Dedifferentiated amniotic fluid mesenchymal stem cell (primary cell): ENCODE data around the gene DHRS7C.
"Not testable (repeated sequence)": the region's sequence is repeated elsewhere in the genome, so short reads cannot be mapped to it uniquely, and the experiment has no call there.

Source experiments
- DNase-seq: peaks from one replicate; pipeline ENCODE4 v3.0.0-alpha.2; 2016; ENCODE audit errors: extremely low spot score

The DHRS7C gene

DNA sequence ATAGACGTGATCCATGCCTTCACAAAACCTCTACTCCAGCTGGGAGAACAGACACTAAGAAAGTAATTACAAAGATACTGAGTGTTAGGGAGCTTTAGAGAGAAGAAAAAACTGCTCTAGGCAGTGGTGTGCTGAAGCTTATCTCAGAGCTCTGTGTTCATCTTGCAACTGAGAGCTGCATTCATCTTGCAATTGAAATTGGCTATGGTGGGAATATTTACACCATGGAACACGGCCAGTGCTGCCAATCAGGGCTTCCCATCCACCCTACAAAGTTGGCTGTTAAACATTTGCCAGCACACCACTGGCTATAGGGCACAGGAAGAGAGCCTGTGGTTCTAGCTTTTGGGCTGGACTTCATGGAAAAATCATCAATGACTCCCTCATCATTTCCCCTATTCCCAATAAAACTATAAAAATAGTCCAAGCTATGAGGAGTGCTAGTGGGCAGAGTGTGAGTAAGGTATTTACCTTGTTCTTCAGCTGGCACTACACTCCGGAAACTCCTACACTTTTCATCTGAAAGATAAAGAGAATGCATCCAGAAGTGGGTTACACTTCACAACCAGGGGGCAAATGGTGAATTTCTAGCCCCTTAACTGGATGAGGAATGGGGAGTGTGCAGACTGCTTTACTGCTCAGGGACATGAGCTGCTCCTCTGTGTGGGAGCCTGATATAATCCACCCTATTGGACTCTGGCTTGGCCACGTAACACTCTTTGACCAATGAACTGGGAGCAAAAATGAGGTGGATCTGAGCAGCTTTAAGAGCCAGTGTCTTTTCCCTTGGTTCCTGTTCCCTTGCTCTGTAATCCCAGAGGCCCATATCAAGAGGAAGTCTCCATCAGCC is 18.9 kb upstream of the DHRS7C start:
- no peak for DNase-seq

DNA sequence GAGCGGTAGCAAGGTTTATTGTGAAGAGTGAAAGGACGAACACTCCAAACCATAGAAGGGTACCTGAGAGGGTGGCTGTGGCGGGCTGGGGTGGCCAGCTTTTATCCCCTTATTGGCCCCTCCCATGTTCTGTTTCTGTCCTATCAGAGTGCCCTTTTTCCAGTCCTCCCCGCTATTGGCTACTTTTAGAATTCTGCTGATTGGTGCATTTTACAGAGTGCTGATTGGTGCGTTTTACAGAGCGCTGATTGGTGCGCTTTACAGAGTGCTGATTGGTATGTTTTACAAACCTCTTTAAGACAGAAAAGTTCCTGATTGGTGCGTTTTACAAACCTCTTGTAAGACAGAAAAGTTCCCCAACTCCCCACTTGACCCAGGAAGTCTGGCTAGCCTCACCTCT is 18.0 kb upstream of the DHRS7C start:
- no peak for DNase-seq

DNA sequence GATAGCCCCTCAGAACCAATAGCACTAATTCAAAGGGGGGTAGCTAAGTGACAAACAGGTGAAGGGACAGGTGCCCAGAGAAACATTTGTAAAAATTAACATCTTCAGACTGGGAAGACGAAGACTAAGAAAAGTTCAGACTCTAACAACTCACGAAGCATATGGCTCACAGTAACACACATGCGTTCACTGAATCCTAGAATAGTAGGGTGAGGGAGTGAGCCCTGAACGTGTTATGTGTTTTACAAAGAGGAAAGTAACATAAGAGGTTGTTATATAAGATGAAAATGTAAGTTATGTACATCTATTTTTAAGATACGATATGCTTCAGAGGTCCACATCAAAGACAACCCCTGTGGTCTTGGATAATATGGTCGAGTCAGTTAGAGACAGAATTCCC is 15.3 kb upstream of the DHRS7C start:
- DNase-seq = no peak

DNA sequence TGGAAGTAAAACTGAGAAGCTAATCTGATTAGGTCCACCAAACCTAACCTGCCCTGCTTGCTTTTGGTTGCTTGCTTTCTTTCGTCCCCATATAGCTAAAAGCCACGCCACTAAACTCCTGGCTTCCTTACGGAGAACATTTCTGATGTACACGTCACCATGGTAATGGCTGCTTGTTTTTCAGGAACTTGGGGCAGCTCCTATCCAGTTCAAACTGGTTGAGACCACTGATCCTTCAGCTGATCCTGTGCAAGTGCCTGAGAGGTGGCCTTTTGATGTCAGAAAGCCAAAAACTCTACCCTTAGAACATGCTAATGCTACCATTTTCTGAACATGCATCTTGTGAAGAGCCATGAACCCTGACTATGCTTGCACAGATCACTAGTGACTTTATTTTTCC is 14.4 kb upstream of the DHRS7C start:
- DNase-seq = no peak

DNA sequence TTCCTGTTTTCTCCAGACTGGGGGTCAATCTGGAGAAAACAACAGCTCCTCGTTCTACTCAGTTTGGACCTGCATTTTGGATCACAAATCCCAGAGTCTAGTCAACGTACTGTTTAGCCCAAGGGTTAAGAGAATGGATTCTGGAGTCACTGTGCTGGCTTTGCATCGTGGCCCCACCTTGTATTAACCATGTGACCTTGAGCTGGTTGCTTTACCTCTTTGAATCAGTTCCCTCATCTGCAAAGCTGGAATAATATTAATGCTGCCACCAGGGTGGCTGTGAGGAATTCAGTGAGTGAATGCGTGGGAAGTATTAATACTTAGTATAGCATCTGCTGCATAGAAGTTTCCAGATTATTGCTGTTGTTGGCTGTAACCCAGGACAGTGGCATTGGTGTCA is 11.3 kb upstream of the DHRS7C start:
- DNase-seq = no peak

DNA sequence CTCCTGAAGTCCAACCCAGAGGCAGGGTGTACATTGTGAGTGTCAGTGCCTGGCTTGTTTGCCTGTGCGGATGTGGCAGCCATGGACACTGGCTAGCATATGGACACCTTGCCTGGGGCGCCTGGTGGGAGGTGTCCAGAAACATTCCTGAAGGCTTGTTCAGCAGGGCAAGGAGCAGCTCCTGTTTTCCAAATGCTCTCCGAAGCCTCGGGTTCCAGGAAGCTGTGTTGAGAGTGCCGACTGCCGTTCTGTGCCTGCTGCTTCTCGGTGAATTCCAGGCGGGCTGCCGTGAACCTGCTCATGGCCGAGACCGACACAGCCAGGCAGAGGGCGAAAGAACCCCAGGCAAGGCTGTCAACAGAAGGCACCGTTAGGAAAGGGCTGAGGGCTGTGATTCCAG is 10.9 kb upstream of the DHRS7C start:
- DNase-seq = no peak

DNA sequence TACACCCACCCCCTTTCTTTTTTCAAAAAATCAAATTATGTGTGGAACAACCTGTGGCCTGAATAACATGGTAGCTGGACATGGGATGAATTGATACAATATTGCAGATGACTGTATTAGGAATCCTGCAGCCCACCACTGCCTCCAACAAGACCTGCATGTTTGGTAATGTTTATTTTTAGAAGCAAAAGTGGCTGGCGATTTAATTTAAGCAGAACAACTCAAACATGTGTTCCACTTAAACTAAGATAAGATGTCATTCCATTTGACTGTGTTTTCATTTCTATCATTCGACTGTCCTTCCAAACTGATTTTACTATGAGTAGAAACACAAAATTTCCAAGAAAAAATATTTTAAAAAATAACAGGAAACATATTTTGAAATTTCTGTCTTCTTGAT is 10.1 kb upstream of the DHRS7C start:
- DNase-seq = no peak

DNA sequence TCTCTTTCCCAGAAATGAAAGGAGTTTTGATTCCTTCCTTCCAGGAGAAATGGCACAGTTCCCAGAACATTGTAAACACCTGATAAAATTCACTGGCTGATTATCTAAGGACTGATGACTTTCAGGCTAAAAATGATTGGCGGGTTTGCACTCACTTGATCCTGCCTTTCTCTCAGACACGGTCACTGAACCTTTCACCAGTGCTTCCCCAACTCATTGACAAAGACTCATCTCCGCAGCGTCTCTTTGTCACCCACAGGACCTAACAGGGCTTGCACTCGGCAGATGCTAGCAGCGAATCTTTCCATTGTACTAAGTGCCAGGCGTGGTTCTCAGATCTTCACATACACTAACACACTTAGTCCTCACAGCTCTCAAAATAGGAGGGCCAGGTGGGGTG is 7.3 kb upstream of the DHRS7C start:
- DNase-seq = no peak

DNA sequence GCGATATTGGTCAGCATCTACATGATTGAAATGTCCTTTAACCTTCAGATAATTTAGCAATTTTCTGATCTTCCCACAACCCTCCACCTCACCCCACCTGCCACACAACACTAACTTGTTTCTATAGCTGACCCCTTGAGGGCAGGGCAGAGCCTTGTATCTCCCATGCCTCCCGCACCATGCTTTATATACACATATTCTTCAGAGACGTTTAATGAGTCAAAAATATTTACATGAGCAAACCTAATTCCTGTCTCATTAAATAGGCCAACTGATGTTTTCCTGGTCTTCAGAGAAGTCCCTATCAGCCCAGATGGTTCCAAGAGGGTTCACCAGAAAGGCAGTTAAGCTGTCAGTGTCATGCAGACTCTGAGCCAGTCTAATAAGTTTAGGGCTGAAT is 6.6 kb upstream of the DHRS7C start:
- DNase-seq = no peak

DNA sequence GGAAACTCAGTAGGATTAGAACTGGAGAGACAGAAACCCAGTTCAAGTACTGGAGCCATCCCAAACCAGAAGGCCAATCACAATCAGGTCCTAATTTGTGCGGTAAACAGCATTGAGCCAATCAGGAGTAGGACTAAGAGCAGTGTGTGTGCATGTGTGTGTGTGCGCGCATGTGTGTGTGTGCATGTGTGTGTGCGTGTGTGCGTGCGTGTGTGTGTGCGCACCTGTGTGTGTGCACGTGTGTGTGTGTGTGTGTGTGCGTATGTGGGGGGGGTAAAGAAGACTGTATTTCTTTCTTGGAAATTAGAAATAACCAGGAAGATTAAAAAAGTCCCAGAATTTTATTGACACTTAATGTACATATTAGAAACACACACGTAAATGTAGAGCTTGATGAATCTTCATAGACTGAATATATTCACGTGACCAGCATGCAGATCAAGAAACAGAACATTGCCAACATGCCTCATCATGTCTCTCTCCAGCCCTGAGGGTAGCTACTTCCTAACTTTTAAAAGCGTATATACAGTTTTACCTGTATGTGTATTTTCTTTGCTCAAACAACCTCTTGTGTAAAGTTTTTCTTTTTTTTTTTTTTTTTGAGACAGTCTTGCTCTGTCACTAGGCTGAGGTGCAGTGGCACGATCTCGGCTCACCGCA is 919 bp upstream of the DHRS7C start:
- DNase-seq = no peak

DNA sequence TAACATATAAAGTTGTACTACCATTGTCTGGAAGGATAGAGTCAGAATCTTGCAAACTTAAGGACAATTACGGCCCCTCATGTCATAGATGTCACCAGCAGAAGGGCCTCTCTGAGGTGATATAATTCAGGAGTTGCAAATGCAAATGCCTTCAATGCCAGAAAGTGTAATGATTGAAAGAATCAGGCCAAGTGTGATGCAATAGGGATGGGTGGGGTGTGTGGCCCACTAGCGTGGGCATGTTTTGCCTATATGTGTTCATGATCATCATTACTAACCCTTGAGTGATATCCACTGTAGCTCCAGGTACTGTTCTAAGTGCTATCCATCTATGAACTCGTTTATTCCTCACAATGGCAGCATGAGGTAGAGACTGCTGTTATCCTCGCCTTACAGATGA is 1.1 kb downstream of the DHRS7C start:
- no peak for DNase-seq

DNA sequence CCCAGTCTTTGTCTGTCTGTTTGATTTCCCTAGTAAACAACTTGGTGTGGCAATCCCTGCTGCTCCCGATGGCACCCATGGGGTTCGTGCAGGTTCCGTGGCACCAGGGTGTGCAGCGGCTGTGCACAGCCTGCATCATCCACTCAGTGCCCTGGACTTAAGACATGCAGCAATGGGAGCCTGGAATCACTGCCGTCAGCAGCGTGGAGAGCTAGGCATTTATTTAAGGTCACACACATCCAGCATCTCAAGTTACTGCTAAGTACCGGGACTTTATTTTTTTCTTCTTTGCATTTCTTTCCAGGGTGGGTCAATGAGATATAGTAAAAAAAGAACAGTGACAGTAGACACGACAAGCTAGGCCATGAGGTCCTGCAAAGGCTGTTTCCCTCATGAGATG is 2.8 kb downstream of the DHRS7C start:
- no peak for DNase-seq

DNA sequence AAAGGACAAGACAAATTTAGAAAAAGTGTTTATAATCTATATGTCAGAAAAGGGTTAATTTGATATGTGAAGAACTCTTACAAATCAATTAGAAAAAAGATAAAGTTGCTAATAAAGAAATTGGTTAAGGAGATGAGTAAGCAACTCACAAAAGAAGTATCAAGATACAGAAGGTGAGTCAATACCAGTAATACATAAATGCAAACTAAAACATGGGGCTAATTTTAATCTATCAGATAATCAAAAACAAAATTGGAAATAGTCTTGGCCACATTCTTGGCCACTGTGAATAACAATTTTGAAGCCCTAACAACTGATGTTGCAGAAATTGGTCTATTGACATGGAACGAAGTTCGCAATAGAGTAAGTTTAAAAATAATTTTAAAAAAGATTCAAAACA is 6.8 kb downstream of the DHRS7C start:
- no peak for DNase-seq

DNA sequence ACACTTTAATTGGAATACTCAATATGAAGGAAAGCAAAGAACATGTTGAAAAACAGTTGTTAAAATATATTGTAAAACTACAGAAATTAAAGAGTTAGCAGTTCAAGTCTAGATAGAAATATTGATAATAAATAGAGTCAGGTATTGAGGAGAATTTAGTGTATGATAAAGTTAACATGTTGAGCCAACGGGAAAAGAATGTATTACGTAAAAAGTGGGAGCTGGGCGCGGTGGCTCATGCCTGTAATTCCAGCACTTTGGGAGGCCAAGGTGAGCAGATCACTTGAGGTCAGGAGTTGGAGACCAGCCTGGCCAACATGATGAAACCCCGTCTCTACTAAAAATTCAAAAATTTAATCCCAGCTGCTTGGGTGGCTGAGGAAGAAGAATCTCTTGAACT is 7.9 kb downstream of the DHRS7C start:
- DNase-seq = not testable (repeated sequence)

DNA sequence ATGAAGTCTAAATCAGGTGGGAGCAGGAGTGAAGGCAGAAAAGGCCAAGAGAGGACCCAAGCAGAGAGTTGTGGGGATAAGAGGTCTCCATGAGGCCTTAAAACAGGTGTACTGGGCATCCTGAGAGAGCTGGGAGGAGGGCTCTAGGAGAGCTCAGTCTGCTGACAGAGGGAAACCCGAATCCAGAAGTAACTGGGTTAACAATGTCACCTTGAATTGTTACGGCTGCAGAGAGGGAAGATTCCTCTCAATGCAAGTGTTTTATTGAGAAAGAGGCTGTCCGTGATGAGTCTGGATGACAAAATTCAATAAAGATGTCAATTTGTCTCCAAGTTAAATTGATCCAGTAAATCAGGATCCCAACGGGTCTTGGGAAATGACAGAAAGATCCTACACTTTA is 8.3 kb downstream of the DHRS7C start:
- no peak for DNase-seq

DNA sequence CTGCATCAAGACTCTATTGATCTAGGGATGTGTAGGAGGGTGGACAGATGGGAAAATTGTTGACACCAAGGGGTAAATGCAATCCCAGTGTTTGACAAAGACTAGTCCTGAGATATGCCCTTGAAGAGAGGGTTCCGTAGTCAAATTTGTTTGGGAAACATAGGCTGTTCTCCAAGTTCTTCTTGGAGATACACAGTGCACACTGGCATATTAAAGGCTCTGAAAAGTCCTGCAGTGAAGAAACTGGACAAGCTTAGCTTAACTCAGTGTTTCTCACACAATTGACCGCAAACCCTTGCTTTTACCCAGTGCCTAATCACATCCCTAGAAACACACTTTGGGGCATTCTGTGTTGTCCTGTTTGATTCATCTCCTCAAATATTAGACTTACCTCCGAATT is 10.8 kb downstream of the DHRS7C start:
- no peak for DNase-seq

DNA sequence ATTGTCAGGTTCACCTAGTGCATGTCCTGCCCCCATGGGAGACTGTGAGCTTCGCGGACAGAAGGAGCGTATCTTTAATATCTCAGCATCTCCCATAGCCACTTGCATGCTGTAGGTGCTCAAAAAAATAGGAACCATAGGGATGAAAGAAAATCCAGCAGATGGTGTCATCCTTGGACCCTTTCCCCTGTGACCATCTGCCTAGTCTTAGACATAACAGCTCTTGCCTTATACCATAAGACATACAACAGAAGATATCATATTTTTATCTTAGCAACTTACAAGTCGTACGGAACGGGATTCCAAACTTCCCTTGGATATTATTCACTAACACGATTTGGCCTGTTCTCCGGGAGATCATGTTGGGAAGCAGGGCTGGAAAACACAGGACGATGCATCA is 14.5 kb downstream of the DHRS7C start:
- DNase-seq = no peak

DNA sequence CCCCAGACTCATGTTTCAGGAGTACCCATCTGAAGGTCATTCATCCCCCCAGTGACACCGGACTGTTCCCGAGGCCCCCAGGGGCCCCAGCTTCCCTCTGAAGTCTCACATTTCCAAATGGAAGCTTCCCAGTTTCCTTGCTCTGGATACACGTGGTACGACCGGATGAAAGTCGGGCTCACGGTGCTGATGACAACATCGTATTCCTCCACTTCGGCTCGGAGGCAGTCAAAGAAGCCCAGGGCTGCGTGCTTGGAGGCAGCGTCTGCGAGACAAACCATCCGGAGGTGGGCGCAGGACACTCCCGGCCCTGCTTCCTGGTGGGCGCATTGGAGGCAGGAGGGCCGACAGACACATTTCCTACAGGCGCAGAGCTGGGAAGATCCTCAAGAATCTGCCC is 18.7 kb downstream of the DHRS7C start:
- no peak for DNase-seq

DNA sequence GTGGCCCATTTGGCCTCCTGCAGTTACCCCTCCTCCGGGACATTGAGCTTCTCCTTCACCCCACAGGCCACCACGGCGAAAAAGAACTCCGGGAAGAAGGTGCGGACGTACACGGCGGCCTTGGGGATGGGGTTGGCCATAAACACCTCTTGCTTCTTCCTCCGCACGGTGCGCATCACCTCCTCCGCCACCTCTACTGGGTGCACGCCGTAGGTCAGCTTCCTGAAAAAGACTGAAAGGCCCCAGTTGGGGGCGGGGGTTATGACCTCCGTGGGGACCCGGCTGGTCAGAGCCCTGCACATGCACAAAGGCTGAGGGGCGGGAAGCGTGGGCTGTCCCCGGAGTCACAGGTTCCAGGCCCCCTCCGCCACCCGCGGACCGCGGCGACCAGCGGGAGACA is 19.9 kb downstream of the DHRS7C start:
- DNase-seq = no peak

DNA sequence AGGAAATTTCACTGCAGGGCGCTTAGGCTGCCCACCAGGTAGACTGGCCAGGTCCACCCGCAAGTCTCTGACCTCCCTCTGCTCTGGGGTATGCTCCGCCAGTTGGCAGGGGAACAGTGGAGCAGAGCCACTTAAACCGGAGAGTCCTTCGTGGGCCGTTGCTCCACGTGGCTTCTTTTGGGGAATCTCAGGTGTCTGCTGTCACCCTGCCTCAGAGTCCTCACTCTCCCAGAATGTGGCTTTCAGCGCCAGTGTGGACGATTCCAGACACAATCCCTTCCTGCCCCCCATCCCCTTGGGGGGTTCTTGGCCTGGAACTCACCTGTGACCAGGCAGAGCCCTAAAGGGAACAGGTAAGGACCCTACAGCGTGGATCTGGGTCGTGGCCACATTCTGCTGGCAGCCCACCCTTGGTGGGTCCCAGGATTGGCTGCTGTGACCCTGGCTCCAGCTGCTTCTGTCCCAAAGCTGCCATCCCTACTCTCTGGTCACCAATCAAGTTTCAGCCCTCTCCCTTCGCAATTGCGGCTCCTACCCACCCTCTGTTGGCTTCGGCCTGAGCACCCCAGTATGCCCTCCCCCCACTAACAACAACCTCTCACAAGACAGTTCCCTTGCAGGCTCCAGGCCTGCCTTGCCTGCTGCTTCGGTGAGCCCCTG is 22.2 kb downstream of the DHRS7C start:
- DNase-seq = no peak

DNA sequence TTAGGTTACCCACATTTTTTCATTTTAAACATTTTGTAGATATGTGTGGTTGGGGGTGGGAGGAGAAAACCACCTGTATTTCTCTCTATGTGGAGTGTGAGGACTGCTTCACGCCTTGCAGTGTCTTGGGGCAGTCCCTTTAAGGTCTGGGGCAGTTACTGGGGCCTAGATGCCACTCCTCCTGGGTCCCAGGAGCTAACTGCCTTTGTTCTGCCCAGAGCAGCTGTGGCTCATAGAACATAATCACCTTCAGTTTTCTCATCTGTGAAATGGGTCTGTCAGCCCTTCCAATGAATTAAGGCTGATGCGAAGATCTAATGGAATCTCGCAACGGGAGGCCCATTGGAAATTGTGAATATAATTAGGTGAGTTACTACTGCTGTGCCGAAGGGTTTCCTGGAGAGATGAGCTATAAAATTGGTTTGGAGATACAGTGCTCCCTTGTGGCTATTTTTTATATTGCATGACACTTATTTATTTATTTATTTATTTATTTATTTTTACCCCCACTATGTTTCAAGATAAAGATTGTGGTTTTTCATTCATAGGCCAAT is 22.9 kb downstream of the DHRS7C start:
- DNase-seq = peak; percentile 21

DNA sequence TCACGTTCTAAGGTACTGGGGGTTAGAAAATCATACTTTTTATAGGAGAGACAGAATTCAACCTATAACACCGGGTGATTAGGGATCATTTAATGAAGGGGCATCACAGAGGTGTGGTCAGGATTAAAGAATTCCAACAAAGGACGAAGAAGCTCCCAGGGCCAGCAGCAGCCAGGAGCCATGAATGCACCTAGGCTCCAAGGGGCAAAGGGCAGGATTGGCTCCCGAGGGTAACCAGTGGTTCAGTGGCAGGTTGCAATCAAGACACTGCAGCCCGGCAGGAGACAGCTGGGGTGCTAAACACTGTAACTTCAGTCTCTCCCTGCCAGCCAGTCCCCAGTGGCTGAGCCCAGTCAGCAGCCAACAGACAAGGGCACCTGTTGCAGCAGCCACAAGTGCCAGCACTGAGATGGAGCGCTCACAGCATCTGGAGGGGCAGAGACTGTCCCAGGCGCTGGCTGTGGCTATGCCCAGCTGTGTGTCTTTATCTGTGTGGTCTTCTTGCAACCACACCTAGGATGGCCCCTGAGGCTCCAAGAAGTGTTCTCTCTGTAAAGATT is 23.9 kb downstream of the DHRS7C start:
- DNase-seq = no peak
